GM12878 (cell line): ENCODE data around the gene CREB5. TPM values are rescaled to one million over a fixed set of nuclear protein-coding genes. Genes with fewer than 3 reads are reported as not detected.

ENCODE experiments used
- ATAC-seq: fragments of 200-7000 bp; cut with Tn5 transposase; 3 replicates; pipeline ENCODE4 v1.9.1; 2020; ENCODE audit warnings: mild to moderate bottlenecking, moderate library complexity
- BruUV-seq: library from RNA; stranded (reverse); fragments of 400-500 nt; replicated peaks from 2 replicates; lab custom pipeline; 2021; lab: Mats Ljungman, UMichigan
- CTCF ChIA-PET: fragments of 300-600 bp; sonication (Branson Sonifier 250); formaldehyde crosslinking; extraction: SDS; loops from one replicate; lab custom pipeline; 2021; ENCODE audit warnings: inconsistent platforms; lab: Yijun Ruan, JAX
- POLR2A ChIA-PET: fragments of 350-600 bp; formaldehyde crosslinking; extraction: SDS; loops from one replicate; lab custom pipeline; 2021; ENCODE audit warnings: inconsistent platforms; lab: Charles Lee
- RAD21 ChIA-PET: fragments of 300-600 bp; sonication (Branson Sonifier 250); formaldehyde crosslinking; loops from one replicate; lab custom pipeline; 2023; ENCODE audit warnings: antibody characterized with exemption; ENCODE audit not compliant: unreplicated experiment; lab: Charles Lee
- SMC1A ChIA-PET: fragments of 300-600 bp; sonication (Branson Sonifier 250); formaldehyde crosslinking; loops from one replicate; lab custom pipeline; 2023; ENCODE audit not compliant: unreplicated experiment, uncharacterized antibody; lab: Charles Lee
- DNase-seq: peaks from one replicate; pipeline ENCODE4 v3.0.0-alpha.2; 2011; ENCODE audit warnings: low read depth, low spot score
- FAIRE-seq: peaks from 3 replicates; lab custom pipeline; 2011; peaks lifted over from hg19 to GRCh38; lab: Jason Lieb, UNC
- H2AFZ ChIP-seq: 2 replicates; pipeline ENCODE4 v1.6.0; 2011; ENCODE audit warnings: low read depth, low read length, control low read depth; ENCODE audit not compliant: control insufficient read depth
- H3K27ac ChIP-seq: 2 replicates; pipeline ENCODE4 v1.5.1; 2011; ENCODE audit warnings: control low read depth; ENCODE audit not compliant: control insufficient read depth, insufficient read depth
- H3K27me3 ChIP-seq, 2 experiments: replicated peaks in 1 of 2; 2 replicates each; pipeline versions ENCODE4 v1.6.0 to v1.6.1; 2011; ENCODE audit warnings: low read length in 1 of 2; ENCODE audit not compliant: control insufficient read depth in 2 of 2, insufficient read depth in 2 of 2
- H3K36me3 ChIP-seq, 2 experiments: 2 replicates each; pipeline ENCODE4 v1.5.1; 2011; ENCODE audit warnings: low read length in 1 of 2; ENCODE audit not compliant: control insufficient read depth in 2 of 2, insufficient read depth in 2 of 2
- H3K4me1 ChIP-seq: 2 replicates; pipeline ENCODE4 v1.6.1; 2011; ENCODE audit warnings: mild to moderate bottlenecking, low read length, moderate library complexity, mixed read lengths; ENCODE audit not compliant: control insufficient read depth, insufficient read depth
- H3K4me2 ChIP-seq: 2 replicates; pipeline ENCODE4 v1.6.0; 2011; ENCODE audit warnings: control low read depth; ENCODE audit not compliant: control insufficient read depth, insufficient read depth
- H3K4me3 ChIP-seq: fragments of 200-600 bp; sonication (generic); 2 replicates; pipeline ENCODE4 v1.5.1; 2016
- H3K79me2 ChIP-seq: 2 replicates; pipeline ENCODE4 v1.6.0; 2011; ENCODE audit warnings: low read length; ENCODE audit not compliant: control insufficient read depth, insufficient read depth
- H3K9ac ChIP-seq: 2 replicates; pipeline ENCODE4 v1.8.0; 2011; ENCODE audit warnings: low read length, control low read depth, mixed read lengths; ENCODE audit not compliant: control insufficient read depth, insufficient read depth
- H3K9me3 ChIP-seq: replicated peaks from 3 replicates; pipeline ENCODE4 v1.5.1; 2011; ENCODE audit warnings: mild to moderate bottlenecking, low read length; ENCODE audit not compliant: control insufficient read depth, insufficient read depth
- H4K20me1 ChIP-seq: 2 replicates; pipeline ENCODE4 v1.6.0; 2011; ENCODE audit not compliant: control insufficient read depth, insufficient read depth
- EZH2 ChIP-seq: IDR thresholded peaks from 2 replicates; pipeline ENCODE4 v1.6.1; 2012; ENCODE audit warnings: low read depth, mild to moderate bottlenecking, control low read depth, inconsistent platforms, low read length, borderline replicate concordance; ENCODE audit not compliant: control insufficient read depth
- FOS ChIP-seq: IDR thresholded peaks from 3 replicates; pipeline ENCODE4 v1.6.1; 2011; ENCODE audit warnings: borderline replicate concordance; ENCODE audit not compliant: insufficient read length; ENCODE audit errors: extremely low read depth
- IRF4 ChIP-seq: IDR thresholded peaks from 2 replicates; pipeline ENCODE4 v1.6.1; 2011; ENCODE audit warnings: low read depth, low read length
- KAT2A ChIP-seq: conservative IDR thresholded peaks from 2 replicates; pipeline ENCODE4 v1.6.1; 2011; ENCODE audit warnings: low read depth, low read length; ENCODE audit not compliant: control insufficient read depth
- REST ChIP-seq: IDR thresholded peaks from 2 replicates; pipeline ENCODE4 v1.6.1; 2012; ENCODE audit warnings: mild to moderate bottlenecking, low read depth, low read length
- SP1 ChIP-seq: IDR thresholded peaks from one replicate; pipeline ENCODE4 v1.6.1; 2011; ENCODE audit warnings: low read depth, low read length
- ZNF687 ChIP-seq: fragments of 450-650 bp; IDR thresholded peaks from 2 replicates; pipeline ENCODE4 v1.6.1; 2017; ENCODE audit warnings: mild to moderate bottlenecking, moderate library complexity
- WGBS: methylation state at CpG from one replicate; pipeline ENCODE4 v1.1.6; 2016; ENCODE audit warnings: low lambda C conversion rate; ENCODE audit not compliant: insufficient replicate concordance, insufficient coverage; ENCODE audit errors: missing lambda C conversion rate; 5-methylcytosine and 5-hydroxymethylcytosine counted together
- in situ Hi-C: fragments of 300-500 bp; cut with MboI; formaldehyde crosslinking; loops from 9 replicates; pipeline ENCODE4 v1.14.3; 2018; ENCODE audit warnings: mixed read lengths
- intact Hi-C: fragments of 100-400 bp; cut with micrococcal nuclease; formaldehyde crosslinking; loops from one replicate; pipeline ENCODE4 v1.14.2; 2022; ENCODE audit not compliant: unreplicated experiment
- polyA plus RNA-seq, 11 experiments: library from polyadenylated mRNA; depleted of rRNA in 4 of 11; unstranded in 6 of 11; stranded (reverse) in 5 of 11; fragments of >200 nt; fragmentation: Nextera tagmentation in 4 of 11; fragmentation: Illumina TruSeq in 1 of 11; extraction: Ambion mirVana in 4 of 11; extraction: Trizol in 1 of 11; gene quantifications; 1 replicate in 1 of 11; 2 replicates in 10 of 11; pipeline versions ENCODE4 v1.2.1 to v1.2.3, GENCODE V29; 2011 to 2016; ENCODE audit warnings: inconsistent platforms in 2 of 11, missing spikeins in 2 of 11, low read depth in 1 of 11
- total RNA-seq, 4 experiments: library from RNA; depleted of rRNA in 3 of 4; stranded (reverse); fragments of >200 nt in 3 of 4; fragmentation: Illumina TruSeq in 1 of 4; extraction: Trizol in 1 of 4; gene quantifications; 2 replicates each; pipeline versions ENCODE4 v1.2.1 to v1.2.3, GENCODE V29; 2013 to 2021

CREB5 gene
- total and polyA plus RNA-seq, 10 of the 15 experiments (the other 5 are each of a cell fraction or from before 2014, with no cell fraction given), result 12.9 to 74.1 (median 53.0) TPM

- SMC1A ChIA-PET, result interaction anchor here (1.3 to 2.3 kb wide), 3 partner anchors 13 to 47 kb away, joined by 3 to 7 read pairs (median 4); no protein-coding TSS in a partner anchor
Observed at GRCh38 chr7:28654110-28654509, 241.8 kb downstream of the CREB5 start.

More at GRCh38 chr7:28654110-28654509, 241.8 kb downstream of the CREB5 start:
- Histone ChIP-seq H2AFZ (no peak overlapping the region), H3K9me3 (no peaks in the 10 kb centered on the region; the same call in 2 of the 3 replicates), H3K27ac (no peak overlapping the region), H3K9ac (no peak overlapping the region), H3K36me3 (peaks cover 0 to 4% of the 10 kb centered on the region in 2 experiments; a peak in 2 of 4 replicates), H3K79me2 (no peaks in the 10 kb centered on the region), H3K4me2 (no peak overlapping the region), H4K20me1 (no peaks in the 10 kb centered on the region), H3K4me3 (no peak overlapping the region), H3K4me1 (no peaks in the 10 kb centered on the region), H3K27me3 (no peaks in the 10 kb centered on the region)
- in situ Hi-C loops, result no loop called here
- RAD21 ChIA-PET, result interaction anchor here (1.4 kb wide), 1 partner anchor 31 kb away, joined by 4 read pairs; no protein-coding TSS in a partner anchor
- CTCF ChIA-PET, result interaction anchor here (1.8 kb wide), 1 partner anchor 28 kb away, joined by 4 read pairs; no protein-coding TSS in a partner anchor
- DNase-seq (no peak), ATAC-seq (no peak), FAIRE-seq (no peak)
- POLR2A ChIA-PET, result interaction anchor here (1.3 kb wide), 1 partner anchor 11 kb away, joined by 4 read pairs; no protein-coding TSS in a partner anchor
- 70% methylated on average over 6 of the region's 6 CpGs for WGBS
- intact Hi-C loops, result no loop called here
- no peak for TF ChIP-seq FOS
- TF ChIP-seq SP1, result no peak
- TF ChIP-seq IRF4, result no peak
- no peak for TF ChIP-seq REST
- no peak for TF ChIP-seq EZH2
- TF ChIP-seq ZNF687, result no peak
- no peak for TF ChIP-seq KAT2A
- no TSS peak for BruUV-seq
